GM12878 (cell line): Measurements from ENCODE around the gene TBXAS1.

Experiments used
- ASH2L ChIP-seq: fragments of 300-600, 200-600 bp; sonication (generic); IDR thresholded peaks from 2 replicates; pipeline ENCODE4 v1.6.1; 2017; ENCODE audit warnings: low read depth, mild to moderate bottlenecking, borderline replicate concordance
- GATAD2B ChIP-seq: fragments of 450-650 bp; conservative IDR thresholded peaks from 2 replicates; pipeline ENCODE4 v1.6.1; 2017; ENCODE audit warnings: low read depth, mild to moderate bottlenecking, moderate library complexity
- HDAC6 ChIP-seq: fragments of 200-600 bp; sonication (generic); IDR thresholded peaks from one replicate; pipeline ENCODE4 v1.8.0; 2017; ENCODE audit warnings: antibody characterized with exemption; ENCODE audit not compliant: unreplicated experiment
- SIN3A ChIP-seq: IDR thresholded peaks from 2 replicates; pipeline ENCODE4 v1.6.1; 2012; ENCODE audit warnings: low read depth, low read length, improper control_type of control experiment
- SPI1 ChIP-seq: IDR thresholded peaks from 2 replicates; pipeline ENCODE4 v1.6.1; 2011; ENCODE audit warnings: low read depth, mild to moderate bottlenecking, low read length, moderate library complexity, borderline replicate concordance; ENCODE audit not compliant: insufficient read depth
- ZBTB33 ChIP-seq: fragments of 450-650 bp; IDR thresholded peaks from 2 replicates; pipeline ENCODE4 v1.6.1; 2017; ENCODE audit warnings: mild to moderate bottlenecking

GRCh38 chr7:139906879-139907278, 77.8 kb downstream of the TBXAS1 start:
- TF ChIP-seq GATAD2B (no peak), SPI1 (no peak), HDAC6 (no peak), ASH2L (no peak), ZBTB33 (no peak), SIN3A (no peak)
